Neural cell (in vitro differentiated cells): Measurements from ENCODE around the gene KRTAP9-4. TPM values are rescaled to one million over a fixed set of nuclear protein-coding genes. Genes with fewer than 3 reads are reported as not detected.

ENCODE experiments used
- H2AFZ ChIP-seq: fragments of 200-600, 300-800 bp; sonication (generic), shearing (Covaris generic); 2 replicates; pipeline ENCODE4 v1.6.0; 2014; ENCODE audit warnings: low read depth, mild to moderate bottlenecking, antibody characterized with exemption, low read length, moderate library complexity
- H3F3A ChIP-seq: fragments of 200-600 bp; shearing (Covaris generic); 2 replicates; pipeline ENCODE4 v1.6.1; 2016; ENCODE audit warnings: mild to moderate bottlenecking, moderate library complexity, mixed read lengths, antibody characterized with exemption, low read length; ENCODE audit not compliant: insufficient read depth, poor library complexity, severe bottlenecking
- H3K27ac ChIP-seq: fragments of 200-600, 300-800 bp; sonication (generic), shearing (Covaris generic); 2 replicates; pipeline ENCODE4 v1.5.1; 2014; ENCODE audit warnings: mild to moderate bottlenecking, low read length, moderate library complexity
- H3K27me3 ChIP-seq: fragments of 300-800, 200-600 bp; sonication (generic), shearing (Covaris generic); 2 replicates; pipeline ENCODE4 v1.6.0; 2014; ENCODE audit warnings: mild to moderate bottlenecking, low read depth, low read length, moderate library complexity; ENCODE audit not compliant: insufficient read depth
- H3K36me3 ChIP-seq: fragments of 300-800, 200-600 bp; sonication (generic), shearing (Covaris generic); 2 replicates; pipeline ENCODE4 v1.5.1; 2014; ENCODE audit warnings: mild to moderate bottlenecking, antibody characterized with exemption, low read length, moderate library complexity; ENCODE audit not compliant: insufficient read depth
- H3K4me2 ChIP-seq: fragments of 300-800, 200-600 bp; sonication (generic), shearing (Covaris generic); 2 replicates; pipeline ENCODE4 v1.6.0; 2014; ENCODE audit warnings: mild to moderate bottlenecking, low read length
- H3K4me3 ChIP-seq: fragments of 300-800, 200-600 bp; sonication (generic), shearing (Covaris generic); 2 replicates; pipeline ENCODE4 v1.5.1; 2014; ENCODE audit warnings: mild to moderate bottlenecking, low read length, moderate library complexity
- H3K79me2 ChIP-seq: fragments of 200-600 bp; shearing (Covaris generic); replicated peaks from 2 replicates; pipeline ENCODE4 v1.6.0; 2014; ENCODE audit warnings: mild to moderate bottlenecking, low read length, moderate library complexity; ENCODE audit not compliant: insufficient read depth
- H3K9ac ChIP-seq: fragments of 300-800, 200-600 bp; sonication (generic), shearing (Covaris generic); 2 replicates; pipeline ENCODE4 v1.6.1; 2016; ENCODE audit warnings: mild to moderate bottlenecking, low read length, mixed read lengths
- H3K9me2 ChIP-seq: fragments of 200-600 bp; shearing (Covaris generic); 2 replicates; pipeline ENCODE4 v1.6.1; 2016; ENCODE audit warnings: mild to moderate bottlenecking, low read length, mixed read lengths; ENCODE audit not compliant: insufficient read depth
- H3K9me3 ChIP-seq: fragments of 200-600, 300-800 bp; sonication (generic), shearing (Covaris generic); 2 replicates; pipeline ENCODE4 v1.6.1; 2016; ENCODE audit warnings: mild to moderate bottlenecking, mixed run types, low read length, moderate library complexity, mixed read lengths
- H4K20me1 ChIP-seq: fragments of 200-600 bp; shearing (Covaris generic); 2 replicates; pipeline ENCODE4 v1.6.1; 2016; ENCODE audit warnings: mild to moderate bottlenecking, mixed run types; ENCODE audit not compliant: insufficient read depth
- CTCF ChIP-seq: fragments of 450-650 bp; IDR thresholded peaks from 2 replicates; pipeline ENCODE4 v1.5.1; 2014; ENCODE audit warnings: antibody characterized with exemption, mild to moderate bottlenecking, moderate library complexity; ENCODE audit not compliant: poor library complexity, severe bottlenecking
- EP300 ChIP-seq: fragments of 450-650 bp; conservative IDR thresholded peaks from 2 replicates; pipeline ENCODE4 v1.6.1; 2014; ENCODE audit warnings: antibody characterized with exemption, mild to moderate bottlenecking, moderate library complexity; ENCODE audit not compliant: poor library complexity, severe bottlenecking
- EZH2 ChIP-seq: fragments of 200-600, 300-800 bp; shearing (Covaris generic), sonication (generic); IDR thresholded peaks from 2 replicates; pipeline ENCODE4 v1.6.1; 2014; ENCODE audit warnings: antibody characterized with exemption, low read length, borderline replicate concordance, mild to moderate bottlenecking; ENCODE audit not compliant: insufficient read depth, poor library complexity, severe bottlenecking
- MXI1 ChIP-seq: fragments of 450-650 bp; conservative IDR thresholded peaks from 2 replicates; pipeline ENCODE4 v1.6.1; 2014; ENCODE audit warnings: antibody characterized with exemption, mild to moderate bottlenecking; ENCODE audit not compliant: poor library complexity, severe bottlenecking
- POLR2AphosphoS5 ChIP-seq: IDR thresholded peaks from 2 replicates; pipeline ENCODE4 v1.6.1; 2012
- RAD21 ChIP-seq: fragments of 450-650 bp; conservative IDR thresholded peaks from 2 replicates; pipeline ENCODE4 v1.6.1; 2014; ENCODE audit warnings: antibody characterized with exemption, mild to moderate bottlenecking, moderate library complexity
- REST ChIP-seq: IDR thresholded peaks from 2 replicates; pipeline ENCODE4 v1.6.1; 2012; ENCODE audit warnings: borderline replicate concordance
- SMC3 ChIP-seq: fragments of 450-650 bp; conservative IDR thresholded peaks from 2 replicates; pipeline ENCODE4 v1.6.1; 2014; ENCODE audit warnings: antibody characterized with exemption, mild to moderate bottlenecking, moderate library complexity; ENCODE audit not compliant: poor library complexity
- TAF1 ChIP-seq: IDR thresholded peaks from 2 replicates; pipeline ENCODE4 v1.6.1; 2012; ENCODE audit warnings: low read depth
- polyA plus RNA-seq: library from polyadenylated mRNA; depleted of rRNA; stranded (reverse); fragments of >200 nt; gene quantifications from 2 replicates; pipeline ENCODE4 v1.2.3, GENCODE V29; 2014

Gene KRTAP9-4
- polyA plus RNA-seq, 1 donor from 2014 or later: not detected

- Histone ChIP-seq H4K20me1 (no peaks in the 10 kb centered on the region), H3K4me3 (no peak overlapping the region), H3K4me2 (no peak overlapping the region), H3K9ac (no peak overlapping the region), H3F3A (no peaks in the 10 kb centered on the region), H3K36me3 (no peaks in the 10 kb centered on the region), H3K27me3 (no peaks in the 10 kb centered on the region), H3K9me2 (no peaks in the 10 kb centered on the region), H2AFZ (no peak overlapping the region), H3K27ac (no peak overlapping the region), H3K9me3 (no peaks in the 10 kb centered on the region), H3K79me2 (no peaks in the 10 kb centered on the region)
- TF ChIP-seq EZH2: no peak
- TF ChIP-seq EP300: no peak
- TF ChIP-seq POLR2AphosphoS5: no peak
- TF ChIP-seq SMC3: no peak
- no peak for TF ChIP-seq TAF1
Measured at GRCh38 chr17:41284043-41284442, 34.6 kb downstream of the KRTAP9-4 start.

- H3K9me2 ChIP-seq: no peaks in the 10 kb centered on the region
- H3K4me3 ChIP-seq: no peak overlapping the region
- no peak for TF ChIP-seq TAF1
- TF ChIP-seq EZH2: no peak
- TF ChIP-seq CTCF: no peak
- TF ChIP-seq SMC3: no peak
- no peak for TF ChIP-seq REST
- no peak for TF ChIP-seq RAD21
- no peak for TF ChIP-seq MXI1
- no peak for TF ChIP-seq EP300
- no peak for TF ChIP-seq POLR2AphosphoS5
- no peaks in the 10 kb centered on the region for H3K79me2 ChIP-seq
- H2AFZ ChIP-seq: no peak overlapping the region
- no peaks in the 10 kb centered on the region for H4K20me1 ChIP-seq
- H3K9ac ChIP-seq: no peak overlapping the region
- H3K27me3 ChIP-seq: no peaks in the 10 kb centered on the region
- no peak overlapping the region for H3K4me2 ChIP-seq
- no peaks in the 10 kb centered on the region for H3K9me3 ChIP-seq
- no peaks in the 10 kb centered on the region for H3K36me3 ChIP-seq
- H3F3A ChIP-seq: no peaks in the 10 kb centered on the region
- H3K27ac ChIP-seq: no peak overlapping the region
Measured at GRCh38 chr17:41284546-41284945, 35.1 kb downstream of the KRTAP9-4 start.

GRCh38 chr17:41287050-41287449, 37.6 kb downstream of the KRTAP9-4 start:
- H3K9me2 ChIP-seq: no peaks in the 10 kb centered on the region
- TF ChIP-seq RAD21 (no peak), POLR2AphosphoS5 (no peak), MXI1 (no peak)
- no peaks in the 10 kb centered on the region for H3F3A ChIP-seq
- H3K27me3 ChIP-seq: no peaks in the 10 kb centered on the region
- H3K9ac ChIP-seq: no peak overlapping the region
- no peaks in the 10 kb centered on the region for H3K36me3 ChIP-seq
- no peaks in the 10 kb centered on the region for H3K79me2 ChIP-seq
- no peak overlapping the region for H3K27ac ChIP-seq
- no peak overlapping the region for H3K4me3 ChIP-seq
- H2AFZ ChIP-seq: no peak overlapping the region
- H3K4me2 ChIP-seq: no peak overlapping the region
- no peaks in the 10 kb centered on the region for H3K9me3 ChIP-seq
- no peaks in the 10 kb centered on the region for H4K20me1 ChIP-seq
